GM23248 (cell line): ENCODE measurements around the gene MOXD1. TPM values are rescaled to one million over a fixed set of nuclear protein-coding genes. Genes with fewer than 3 reads are reported as not detected.

Experiments
- DNase-seq: peaks from one replicate; pipeline ENCODE4 v3.0.0-alpha.2; 2015
- H2AFZ ChIP-seq: fragments of 200-600 bp; sonication (generic); 2 replicates; pipeline ENCODE4 v1.6.1; 2016; ENCODE audit warnings: antibody characterized with exemption
- H3F3A ChIP-seq: fragments of 200-600 bp; sonication (generic); 2 replicates; pipeline ENCODE4 v1.6.1; 2016; ENCODE audit warnings: mild to moderate bottlenecking, antibody characterized with exemption, mixed run types; ENCODE audit not compliant: insufficient read depth
- H3K27ac ChIP-seq: fragments of 200-600 bp; sonication (generic); 2 replicates; pipeline ENCODE4 v1.5.1; 2016; ENCODE audit warnings: mild to moderate bottlenecking
- H3K27me3 ChIP-seq: fragments of 200-600 bp; sonication (generic); replicated peaks from 2 replicates; pipeline ENCODE4 v1.6.1; 2016; ENCODE audit warnings: mild to moderate bottlenecking; ENCODE audit not compliant: insufficient read depth
- H3K36me3 ChIP-seq: fragments of 200-600 bp; sonication (generic); 2 replicates; pipeline ENCODE4 v1.6.1; 2016; ENCODE audit warnings: low read depth, mild to moderate bottlenecking
- H3K4me1 ChIP-seq: fragments of 200-600 bp; sonication (generic); 2 replicates; pipeline ENCODE4 v1.6.1; 2016; ENCODE audit warnings: mild to moderate bottlenecking; ENCODE audit not compliant: insufficient read depth
- H3K4me2 ChIP-seq: fragments of 200-600 bp; sonication (generic); one replicate; pipeline ENCODE4 v1.6.1; 2016; ENCODE audit warnings: mild to moderate bottlenecking; ENCODE audit not compliant: unreplicated experiment
- H3K4me3 ChIP-seq: fragments of 200-600 bp; sonication (generic); 2 replicates; pipeline ENCODE4 v1.5.1; 2016; ENCODE audit warnings: mild to moderate bottlenecking
- H3K79me2 ChIP-seq: fragments of 200-600 bp; sonication (generic); 2 replicates; pipeline ENCODE4 v1.6.1; 2016; ENCODE audit warnings: mild to moderate bottlenecking; ENCODE audit not compliant: insufficient read depth
- H3K9ac ChIP-seq: fragments of 200-600 bp; sonication (generic); 2 replicates; pipeline ENCODE4 v1.6.1; 2016; ENCODE audit warnings: mild to moderate bottlenecking
- H3K9me2 ChIP-seq: fragments of 200-600 bp; sonication (generic); 2 replicates; pipeline ENCODE4 v1.6.1; 2016; ENCODE audit warnings: mixed run types, mild to moderate bottlenecking, moderate library complexity; ENCODE audit not compliant: insufficient read depth
- H3K9me3 ChIP-seq: fragments of 200-600 bp; sonication (generic); one replicate; pipeline ENCODE4 v1.6.1; 2017; ENCODE audit warnings: low read depth
- H4K20me1 ChIP-seq: fragments of 200-600 bp; sonication (generic); 2 replicates; pipeline ENCODE4 v1.6.0; 2016; ENCODE audit not compliant: insufficient read depth
- EZH2 ChIP-seq: fragments of 200-600 bp; sonication (generic); IDR thresholded peaks from 2 replicates; pipeline ENCODE4 v1.6.1; 2018; ENCODE audit warnings: antibody characterized with exemption, mild to moderate bottlenecking; ENCODE audit not compliant: insufficient read depth, poor library complexity, severe bottlenecking
- EZH2phosphoT487 ChIP-seq: fragments of 200-600 bp; sonication (generic); IDR thresholded peaks from 2 replicates; pipeline ENCODE4 v1.6.1; 2018; ENCODE audit warnings: antibody characterized with exemption, moderate library complexity, mild to moderate bottlenecking, low read depth; ENCODE audit not compliant: insufficient read depth
- WGBS, 2 experiments: methylation state at CpG; one replicate each; pipeline ENCODE4 v1.1.6; 2015 to 2017; ENCODE audit warnings: low lambda C conversion rate in 2 of 2, low coverage in 1 of 2; ENCODE audit errors: missing lambda C conversion rate in 2 of 2; 5-methylcytosine and 5-hydroxymethylcytosine counted together
- in situ Hi-C: fragments of 300-500 bp; cut with MboI; formaldehyde crosslinking; loops from 2 replicates; pipeline ENCODE4 v1.15.0; 2020
- polyA plus RNA-seq: library from polyadenylated mRNA; unstranded; fragments of >200 nt; fragmentation: Nextera tagmentation; extraction: Ambion mirVana; gene quantifications from 2 replicates; pipeline ENCODE4 v1.2.1, GENCODE V29; 2016
- total RNA-seq: library from RNA; depleted of rRNA; stranded (reverse); fragments of >200 nt; shearing (Covaris generic); gene quantifications from 2 replicates; pipeline ENCODE4 v1.2.3, GENCODE V29; 2014

The MOXD1 gene
- total and polyA plus RNA-seq, 2 experiments from 2014 or later: 528 to 557 TPM

- no peak overlapping the region for H3K4me2 ChIP-seq
- WGBS, 2 experiments: 92 to 93% methylated on average over 4 of the region's 4 CpGs
- no peak for DNase-seq
- H3K36me3 ChIP-seq: 0 out of 2 replicates have a peak, but pooled peaks cover 5% of the 10 kb centered on the region
- in situ Hi-C loops: no loop called here
- no peaks in the 10 kb centered on the region for H3K9me3 ChIP-seq
- no peaks in the 10 kb centered on the region for H3K9me2 ChIP-seq
- no peaks in the 10 kb centered on the region for H4K20me1 ChIP-seq
- TF ChIP-seq EZH2phosphoT487 (no peak), EZH2 (no peak)
- H3K4me1 ChIP-seq: peaks cover 54% of the 10 kb centered on the region
- H2AFZ ChIP-seq: no peak overlapping the region
- peaks cover 35% of the 10 kb centered on the region for H3F3A ChIP-seq
- H3K79me2 ChIP-seq: peaks cover 36% of the 10 kb centered on the region
- no peak overlapping the region for H3K9ac ChIP-seq
- no peaks in the 10 kb centered on the region for H3K27me3 ChIP-seq
- H3K4me3 ChIP-seq: no peak overlapping the region
- peak overlapping the region; percentile 87 for H3K27ac ChIP-seq
These were observed 10.0 kb upstream of the MOXD1 start for GRCh38 chr6:132411296-132411695.

GRCh38 chr6:132410830-132411229, 9.6 kb upstream of the MOXD1 start:
- Histone ChIP-seq H3K36me3 (0 out of 2 replicates have a peak, but pooled peaks cover 5% of the 10 kb centered on the region), H3K27me3 (no peaks in the 10 kb centered on the region), H3F3A (peaks cover 40% of the 10 kb centered on the region), H3K27ac (no peak overlapping the region), H4K20me1 (no peaks in the 10 kb centered on the region), H3K9me2 (no peaks in the 10 kb centered on the region), H3K9ac (no peak overlapping the region), H3K9me3 (no peaks in the 10 kb centered on the region), H3K79me2 (peaks cover 41% of the 10 kb centered on the region), H3K4me3 (no peak overlapping the region), H3K4me2 (no peak overlapping the region), H3K4me1 (peaks cover 59% of the 10 kb centered on the region), H2AFZ (no peak overlapping the region)
- in situ Hi-C loops: no loop called here
- no peak for TF ChIP-seq EZH2
- TF ChIP-seq EZH2phosphoT487: no peak
- 98 to 99% methylated on average over 3 of the region's 3 CpGs for WGBS, 2 experiments
- DNase-seq: no peak

GRCh38 chr6:132405143-132405915, 4.1 kb upstream of the MOXD1 start:
- TF ChIP-seq EZH2 (no peak), EZH2phosphoT487 (no peak)
- H3K4me2 ChIP-seq: peak overlapping the region; percentile 66
- H3K36me3 ChIP-seq: no peaks in the 10 kb centered on the region
- H3K4me1 ChIP-seq: peaks cover 43% of the 10 kb centered on the region
- no peaks in the 10 kb centered on the region for H3K9me2 ChIP-seq
- peak overlapping the region; percentile 27 for H3K4me3 ChIP-seq
- WGBS, 2 experiments: 20 to 37% methylated on average over 2 of the region's 2 CpGs
- in situ Hi-C loops: no loop called here
- H3K9me3 ChIP-seq: no peaks in the 10 kb centered on the region
- H3K79me2 ChIP-seq: peaks cover 61% of the 10 kb centered on the region
- no peaks in the 10 kb centered on the region for H4K20me1 ChIP-seq
- H2AFZ ChIP-seq: no peak overlapping the region
- H3K9ac ChIP-seq: peak overlapping the region; percentile 57
- no peaks in the 10 kb centered on the region for H3K27me3 ChIP-seq
- DNase-seq: peak; percentile 77
- peaks cover 42% of the 10 kb centered on the region for H3F3A ChIP-seq
- peak overlapping the region; percentile 83 for H3K27ac ChIP-seq

GRCh38 chr6:132404736-132405135, 3.5 kb upstream of the MOXD1 start:
- peak overlapping the region; percentile 27 for H3K4me3 ChIP-seq
- H3F3A ChIP-seq: peaks cover 48% of the 10 kb centered on the region
- peak; percentile 60 for DNase-seq
- in situ Hi-C loops: no loop called here
- TF ChIP-seq EZH2phosphoT487 (no peak), EZH2 (no peak)
- no peaks in the 10 kb centered on the region for H3K9me3 ChIP-seq
- H4K20me1 ChIP-seq: no peaks in the 10 kb centered on the region
- H3K9me2 ChIP-seq: no peaks in the 10 kb centered on the region
- peak overlapping the region; percentile 57 for H3K9ac ChIP-seq
- peaks cover 61% of the 10 kb centered on the region for H3K79me2 ChIP-seq
- peak overlapping the region; percentile 66 for H3K4me2 ChIP-seq
- H3K36me3 ChIP-seq: no peaks in the 10 kb centered on the region
- WGBS, 2 experiments: 51 to 54% methylated on average over 3 of the region's 3 CpGs
- no peak overlapping the region for H2AFZ ChIP-seq
- H3K27ac ChIP-seq: peak overlapping the region; percentile 83
- peaks cover 43% of the 10 kb centered on the region for H3K4me1 ChIP-seq
- H3K27me3 ChIP-seq: no peaks in the 10 kb centered on the region
